Hematopoietic multipotent progenitor cell treated with erythropoietin and hydrocortisone succinate and interleukin-3 and kit ligand, for 15 days (in vitro differentiated cells): ENCODE results near the gene PLIN1.

Experiments
- DNase-seq: peaks from one replicate; pipeline ENCODE4 v3.0.0-alpha.2; 2015; ENCODE audit warnings: low spot score

PLIN1 gene

DNA sequence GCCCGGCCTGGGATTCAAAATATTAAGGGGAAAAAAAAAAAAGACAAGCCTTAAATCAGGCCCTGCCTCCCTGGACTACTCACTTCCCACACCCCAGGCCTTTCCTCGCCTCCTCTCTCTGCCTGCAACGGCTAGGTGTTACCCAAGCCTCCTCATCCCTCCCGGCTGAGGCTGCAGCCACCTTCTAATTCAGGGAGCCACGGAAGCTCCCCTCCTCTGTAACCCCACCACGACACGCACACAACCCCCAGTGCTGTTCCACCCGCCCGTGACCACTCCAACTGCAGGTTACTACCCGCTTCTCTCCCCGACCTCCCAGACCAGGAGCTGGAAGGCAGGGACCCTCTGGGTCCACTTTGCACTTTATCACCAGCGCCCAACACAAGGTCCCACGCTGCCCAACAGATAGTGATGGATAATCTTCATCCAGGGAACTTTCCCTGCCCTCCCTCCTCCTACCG is 24.8 kb downstream of the PLIN1 start:
- DNase-seq, result no peak

GRCh38 chr15:89653578-89653977 is 25.6 kb downstream of the PLIN1 start:
- DNase-seq, result no peak

DNA sequence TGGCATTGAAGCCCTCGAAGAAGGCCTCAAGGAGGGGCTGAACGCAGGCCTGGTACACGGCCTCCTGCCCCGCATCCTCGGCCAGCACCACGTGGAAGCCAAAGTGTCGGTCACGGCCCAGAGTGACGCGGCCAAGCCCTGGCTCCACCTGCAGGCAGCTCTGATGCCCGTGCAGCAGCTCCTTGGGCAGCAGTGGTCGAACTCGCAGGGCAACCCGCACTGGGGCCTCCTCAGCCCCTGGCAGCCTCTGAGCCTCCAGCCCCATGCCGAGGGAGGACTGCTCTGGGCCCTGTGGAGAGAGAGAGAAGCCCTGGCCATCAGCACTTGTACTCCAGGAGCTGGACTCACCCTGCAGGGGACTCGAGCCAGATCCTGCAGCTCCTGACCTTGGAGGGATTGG is 26.5 kb downstream of the PLIN1 start:
- DNase-seq, result no peak

DNA sequence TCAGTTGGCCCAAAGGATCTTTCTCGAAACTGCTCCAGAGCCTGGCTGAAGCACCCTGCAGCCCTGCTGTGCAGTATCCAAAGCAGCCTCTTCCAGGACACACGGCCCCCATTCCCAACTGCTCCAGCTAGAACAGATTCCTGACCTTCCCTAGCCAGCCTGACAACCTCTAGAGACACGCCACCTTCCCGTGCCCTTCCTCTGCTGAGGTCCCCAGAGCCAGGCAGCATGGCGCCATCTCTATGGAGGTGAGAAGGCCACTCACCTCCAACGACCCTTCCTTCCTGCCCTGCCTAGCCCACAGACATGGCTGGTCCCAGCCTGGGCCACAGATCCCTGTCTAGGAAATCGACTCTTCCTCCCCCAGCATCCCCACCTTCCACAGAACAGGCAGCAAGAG is 27.0 kb downstream of the PLIN1 start:
- no peak for DNase-seq

DNA sequence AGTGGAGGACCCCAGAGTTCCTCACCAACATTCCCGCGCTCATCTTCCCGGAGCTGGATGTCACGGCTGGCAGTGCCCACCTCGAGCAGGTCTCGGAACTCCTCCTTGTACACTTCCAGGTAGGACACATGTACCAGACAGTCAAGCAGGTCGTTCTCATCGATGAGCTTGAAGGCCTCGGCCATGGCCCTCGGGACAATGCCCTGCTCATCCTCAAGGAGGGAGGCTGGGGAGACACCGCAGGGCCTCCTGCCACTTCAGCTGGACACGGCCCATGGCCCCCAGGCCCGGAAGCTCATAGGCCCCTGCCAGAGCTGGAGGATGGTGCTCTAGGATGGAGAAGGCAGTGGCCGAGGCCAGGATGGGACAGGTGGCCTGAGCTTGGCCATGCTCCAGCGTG is 29.5 kb downstream of the PLIN1 start:
- DNase-seq, result no peak

- DNase-seq, result no peak
Observed at GRCh38 chr15:89649013-89649625, 30.0 kb downstream of the PLIN1 start.

GRCh38 chr15:89648106-89649012 is 30.8 kb downstream of the PLIN1 start:
- DNase-seq, result no peak

- peak; percentile 58 for DNase-seq
Observed at GRCh38 chr15:89647191-89647851, 31.8 kb downstream of the PLIN1 start.

DNA sequence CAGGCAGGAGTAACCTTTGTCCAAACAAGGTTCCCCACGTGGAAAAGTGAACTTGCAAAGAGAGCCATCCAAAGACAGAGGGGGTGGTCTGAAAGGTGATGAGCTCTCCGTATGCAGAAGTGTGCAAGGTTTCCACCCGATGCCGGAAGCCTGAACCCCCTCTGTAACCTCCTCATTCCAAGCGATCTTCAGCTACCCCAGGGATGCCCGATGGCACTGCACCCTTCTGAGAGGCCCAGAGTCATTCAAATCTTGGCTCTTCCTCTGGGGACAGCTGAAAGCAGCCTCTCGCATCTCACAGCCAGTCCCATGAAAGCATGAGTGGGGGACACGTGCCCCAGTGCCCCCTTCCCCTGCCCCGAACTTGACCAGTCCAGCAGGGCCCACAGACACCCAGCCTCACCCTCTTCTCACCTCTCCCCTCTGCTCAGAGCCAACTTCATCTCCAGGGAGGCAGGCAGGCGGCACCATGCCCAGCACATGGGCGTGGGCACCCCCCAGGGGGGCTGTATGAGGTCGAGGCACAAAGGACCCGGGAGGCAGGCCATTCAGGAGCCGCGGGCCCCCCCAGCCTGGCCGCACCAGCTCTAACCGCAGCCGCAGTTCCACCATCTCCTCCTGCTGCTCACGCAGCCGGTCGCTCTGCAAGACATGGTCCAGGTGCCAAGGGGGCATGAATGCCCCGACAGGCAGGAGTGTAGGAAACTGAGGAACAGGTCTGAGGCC is 32.6 kb downstream of the PLIN1 start:
- no peak for DNase-seq

DNA sequence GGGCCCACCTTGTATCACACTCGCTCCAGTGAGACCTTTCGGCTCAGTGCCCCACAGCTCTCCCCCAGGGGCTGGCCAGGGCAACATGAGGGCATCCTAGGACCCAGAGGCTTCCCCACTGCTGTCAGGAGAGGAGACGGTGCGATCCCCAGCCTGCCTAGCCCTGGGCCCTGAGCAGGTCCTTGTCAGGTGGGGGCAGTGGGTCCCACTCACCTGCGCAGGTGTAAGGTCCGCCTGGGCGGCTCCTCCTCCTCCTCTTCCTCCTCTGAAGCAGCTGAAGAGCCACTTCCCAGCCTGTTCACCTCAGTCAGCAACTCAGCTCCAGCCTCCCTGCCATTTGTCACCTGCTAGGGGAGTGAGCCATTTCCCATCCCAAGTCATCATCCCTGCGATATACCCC is 33.5 kb downstream of the PLIN1 start:
- no peak for DNase-seq

- no peak for DNase-seq
Observed at GRCh38 chr15:89642106-89642505, 37.1 kb downstream of the PLIN1 start.

DNA sequence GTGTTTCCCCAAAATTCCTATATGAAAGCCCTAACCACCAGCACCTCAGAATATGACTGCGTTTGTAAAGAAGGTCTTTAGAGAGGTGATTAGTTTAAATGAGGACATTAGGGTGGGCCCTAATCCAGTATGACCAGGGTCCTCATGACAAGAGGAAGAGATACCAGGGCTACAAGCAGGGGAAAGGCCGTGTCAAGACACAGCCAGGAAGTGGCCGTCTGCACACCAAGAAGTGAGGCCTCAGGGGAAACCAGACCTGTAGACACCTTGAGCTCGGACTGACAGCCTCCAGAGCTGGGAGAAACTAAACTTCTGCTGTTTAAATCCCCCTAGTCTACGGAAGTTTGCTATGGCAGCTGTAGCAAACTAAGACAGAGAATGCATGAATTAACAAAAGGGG is 38.1 kb downstream of the PLIN1 start:
- DNase-seq, result no peak

DNA sequence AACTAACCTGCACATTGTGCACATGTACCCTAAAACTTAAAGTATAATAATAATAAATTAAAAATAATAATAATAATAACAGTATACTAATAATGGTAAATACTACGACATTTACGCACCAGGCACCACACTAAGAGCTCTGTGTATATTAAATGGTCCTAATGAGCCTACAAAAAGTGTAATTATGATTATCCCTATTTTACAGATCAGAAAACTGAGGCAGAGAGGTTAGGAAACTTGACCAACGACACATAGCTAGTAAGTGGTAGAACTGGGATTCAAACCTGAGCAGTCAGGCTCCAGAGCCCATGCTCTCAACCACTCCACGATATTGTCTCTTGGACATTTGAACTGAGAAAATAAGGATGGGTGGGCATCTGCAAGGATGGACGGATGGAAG is 38.9 kb downstream of the PLIN1 start:
- no peak for DNase-seq

DNA sequence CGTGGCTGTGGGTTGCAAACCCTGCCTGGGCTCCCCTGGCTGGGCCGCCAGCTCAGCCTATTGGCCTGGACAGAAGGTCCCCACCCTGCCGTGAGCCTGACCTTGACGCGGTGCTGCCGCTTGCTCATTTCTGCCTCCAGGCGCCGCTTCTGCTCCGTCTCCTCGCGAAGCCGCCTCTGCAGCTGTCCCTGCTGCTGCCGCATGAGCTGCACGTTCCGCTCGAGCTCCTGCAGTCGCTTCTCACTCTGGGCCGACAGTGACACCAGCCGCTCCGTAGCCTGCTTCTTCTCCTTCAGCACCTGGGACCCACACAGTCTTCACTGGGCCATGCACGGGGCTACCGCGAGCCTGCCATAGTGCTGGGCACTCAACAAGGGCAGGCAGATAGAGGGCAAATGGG is 45.6 kb downstream of the PLIN1 start:
- no peak for DNase-seq

DNA sequence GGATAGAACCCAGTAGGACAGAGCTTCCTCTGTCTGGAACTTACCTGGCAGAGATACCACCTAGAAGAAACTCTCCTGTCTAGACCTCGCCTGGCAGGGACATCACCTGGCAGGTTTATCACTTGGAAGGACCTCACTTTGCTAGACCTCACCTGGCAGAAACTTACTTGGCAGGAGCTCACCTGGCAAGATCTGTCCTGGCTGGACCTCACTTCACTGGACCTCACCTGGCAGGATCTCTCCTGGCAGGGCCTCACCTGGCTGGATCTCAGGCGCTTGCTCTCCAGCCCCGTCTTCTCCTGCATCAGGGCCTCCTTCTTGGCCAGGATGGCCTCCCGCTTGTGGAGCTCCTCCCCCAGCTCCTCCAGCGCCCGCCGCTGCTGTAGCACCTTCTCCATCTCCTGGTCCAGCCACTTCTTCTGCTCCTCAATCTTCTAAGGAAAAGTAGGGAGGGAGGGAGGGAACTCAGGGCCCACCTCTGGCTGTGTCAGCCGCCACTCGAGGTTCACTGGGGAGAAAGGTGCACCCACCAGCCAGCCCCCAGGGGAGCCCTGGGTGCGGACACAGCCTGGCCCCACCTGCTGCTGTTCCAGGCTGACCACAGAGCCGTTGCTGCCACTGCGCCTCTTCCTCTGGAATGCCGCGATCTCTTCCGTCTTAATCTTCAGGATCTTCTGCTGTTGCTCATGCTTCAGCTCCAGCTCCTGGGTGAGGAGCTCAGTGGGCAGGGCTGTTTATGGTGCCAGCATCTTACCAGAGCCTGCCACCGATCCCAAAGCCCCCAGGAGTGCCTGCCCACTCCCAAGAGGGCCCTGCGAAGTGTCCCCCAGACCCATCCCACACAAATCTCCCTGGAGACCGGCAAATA is 46.4 kb downstream of the PLIN1 start:
- DNase-seq, result no peak

DNA sequence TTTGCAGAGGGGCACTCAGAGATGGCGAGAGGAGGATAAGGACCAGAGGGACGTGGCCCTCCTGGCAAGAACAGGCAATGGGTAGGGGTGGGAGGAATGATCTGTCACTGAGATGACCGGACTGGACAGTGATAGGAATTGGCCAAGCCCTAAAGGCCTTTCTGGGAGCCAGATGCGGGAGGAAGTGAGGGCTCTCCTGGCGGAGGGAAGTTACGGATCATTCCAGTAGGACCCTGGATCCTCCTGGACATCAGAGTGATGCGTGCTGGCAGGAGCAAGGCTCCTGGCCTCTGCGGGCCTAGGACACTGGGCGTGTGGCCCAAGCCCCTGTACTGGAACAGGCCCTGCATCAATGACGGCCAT is 47.3 kb downstream of the PLIN1 start:
- DNase-seq, result no peak

- no peak for DNase-seq
Observed at GRCh38 chr15:89630974-89631901, 47.9 kb downstream of the PLIN1 start.

DNA sequence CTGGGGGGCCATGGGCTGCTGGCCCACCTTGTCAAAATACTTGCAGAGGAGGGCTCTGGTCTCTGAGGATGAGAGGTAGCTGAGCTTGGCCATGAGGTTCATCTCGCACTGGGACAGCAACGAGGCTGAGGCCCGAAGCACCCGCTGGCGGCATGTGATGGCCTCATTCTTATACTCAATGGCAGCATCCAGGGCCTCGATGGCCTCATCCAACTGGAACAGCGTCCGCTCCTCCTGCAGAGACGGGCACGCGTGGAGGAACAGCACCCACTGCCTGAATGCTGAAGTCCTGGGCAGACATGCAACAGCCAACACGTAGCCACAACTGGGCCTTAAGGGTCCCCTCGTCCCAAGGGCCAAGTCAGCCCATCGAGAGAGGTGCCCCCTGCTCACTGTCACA is 48.9 kb downstream of the PLIN1 start:
- DNase-seq, result no peak

- no peak for DNase-seq
Observed at GRCh38 chr15:89629829-89630228, 49.3 kb downstream of the PLIN1 start.
